ENCODE data around the gene HEATR9.

The HEATR9 gene

DNA sequence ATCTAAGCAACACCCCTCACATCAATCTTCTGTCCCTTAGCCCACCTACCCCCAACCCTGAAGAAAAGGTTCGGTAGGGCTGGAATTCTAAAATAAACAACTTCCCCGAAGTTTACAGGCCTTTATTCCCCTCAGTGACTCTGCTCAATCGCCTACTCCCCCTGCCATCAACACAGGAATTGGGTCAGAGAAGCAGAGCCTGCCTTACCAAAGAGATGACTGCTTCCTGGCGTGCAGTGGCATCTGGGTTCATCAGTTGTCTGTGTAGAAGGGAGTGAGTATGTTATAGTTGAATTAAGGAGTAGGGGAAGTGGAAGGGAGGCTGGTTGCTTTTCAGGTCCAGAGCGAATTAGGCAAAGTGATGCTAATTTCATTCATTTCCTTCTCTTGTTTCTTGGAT is 12.7 kb downstream of the HEATR9 start:
- DNase-seq = peak; percentile 14

DNA sequence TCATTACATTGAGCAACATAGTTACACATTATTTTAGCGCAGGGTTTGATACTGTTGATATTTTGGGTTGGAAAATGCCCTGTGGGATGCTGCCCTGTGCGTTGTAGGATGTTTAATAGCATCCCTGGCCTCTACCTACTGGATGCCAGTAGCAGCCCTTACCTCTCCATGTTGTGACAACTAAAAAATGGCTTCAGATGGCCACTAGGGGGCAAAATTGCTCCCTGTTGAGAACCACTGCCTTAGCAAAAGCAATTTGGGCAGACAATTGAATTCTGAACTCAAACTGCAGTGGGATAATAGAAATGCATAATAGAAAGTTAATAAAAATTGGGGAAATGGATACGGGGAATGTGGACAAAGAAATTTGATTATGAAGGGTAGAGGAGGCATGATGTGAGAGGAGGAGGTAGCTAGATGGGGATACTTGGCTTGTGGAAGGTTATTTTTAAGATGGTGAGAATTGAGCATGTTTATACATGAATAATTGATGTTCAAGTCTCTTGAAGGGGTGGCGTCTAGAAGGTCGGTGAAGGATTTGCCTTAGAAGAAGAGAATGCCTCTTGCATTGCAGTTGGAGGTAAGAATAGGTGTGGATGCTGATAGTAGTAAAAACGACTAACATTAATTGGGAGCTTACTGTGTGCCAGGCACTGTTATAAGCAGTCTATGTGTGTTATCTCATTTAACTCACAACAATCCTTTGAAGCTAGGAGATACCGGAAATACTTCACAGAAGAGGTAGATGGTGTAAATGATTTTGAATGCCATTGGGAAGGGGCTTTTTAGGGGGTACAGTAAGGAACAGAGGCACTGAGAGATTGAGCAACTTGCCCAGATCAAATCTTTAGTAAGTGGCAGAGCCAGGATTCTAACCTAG is 19.0 kb downstream of the HEATR9 start:
- DNase-seq = peak; percentile 68

DNA sequence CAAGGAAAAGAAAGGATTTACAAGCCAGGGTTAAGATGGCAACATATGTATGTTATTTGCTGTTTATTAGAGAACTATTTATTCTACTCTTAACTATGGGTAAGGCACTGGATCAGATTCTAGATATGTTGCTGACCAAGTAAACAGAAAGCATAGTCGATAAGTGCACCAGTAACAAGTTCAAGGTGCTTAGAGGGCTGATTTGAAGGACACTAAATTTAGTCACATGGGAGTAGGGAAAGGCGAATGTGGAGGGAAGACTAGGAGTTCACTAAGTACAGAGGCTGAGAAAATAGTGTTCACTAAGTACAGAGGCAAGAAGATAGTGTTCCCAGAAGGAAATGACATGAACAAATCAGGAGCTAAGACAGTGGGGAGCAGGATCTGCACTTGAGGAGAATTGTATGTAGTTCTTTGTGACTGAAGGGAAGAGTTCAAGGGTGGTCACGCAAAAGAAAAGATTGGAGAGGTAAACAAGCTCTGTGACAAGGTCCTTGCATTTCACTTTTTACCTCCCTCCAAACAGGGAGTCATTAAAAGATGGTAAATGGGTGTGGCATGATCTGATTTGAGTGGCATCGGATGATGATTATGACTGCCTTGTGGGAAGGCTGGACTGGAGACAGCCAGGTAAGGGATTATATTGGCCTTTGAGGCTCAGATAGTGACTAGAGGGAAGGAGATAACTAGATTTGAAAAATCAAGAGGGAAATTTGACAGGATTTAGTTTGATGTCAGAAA is 20.9 kb downstream of the HEATR9 start:
- DNase-seq = no peak

DNA sequence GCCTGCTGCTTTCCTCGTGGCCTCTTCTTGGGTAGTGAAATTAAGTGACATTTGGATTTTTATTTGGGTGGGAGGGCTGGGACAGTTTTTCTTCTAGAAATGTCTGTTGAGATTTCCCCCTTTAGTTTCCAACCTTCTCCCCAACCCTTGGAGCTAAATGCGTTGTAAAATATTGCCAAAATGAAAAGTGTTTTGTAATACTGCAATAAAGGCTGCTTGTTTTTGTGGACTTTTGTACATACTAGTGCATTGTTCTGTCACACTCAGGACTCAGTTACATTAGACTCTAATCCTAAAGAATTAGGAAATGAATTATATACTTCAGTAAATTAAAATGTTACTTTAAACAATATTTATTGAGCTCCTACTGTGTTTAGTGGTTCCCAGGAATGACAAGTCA is 21.7 kb downstream of the HEATR9 start:
- no peak for DNase-seq

DNA sequence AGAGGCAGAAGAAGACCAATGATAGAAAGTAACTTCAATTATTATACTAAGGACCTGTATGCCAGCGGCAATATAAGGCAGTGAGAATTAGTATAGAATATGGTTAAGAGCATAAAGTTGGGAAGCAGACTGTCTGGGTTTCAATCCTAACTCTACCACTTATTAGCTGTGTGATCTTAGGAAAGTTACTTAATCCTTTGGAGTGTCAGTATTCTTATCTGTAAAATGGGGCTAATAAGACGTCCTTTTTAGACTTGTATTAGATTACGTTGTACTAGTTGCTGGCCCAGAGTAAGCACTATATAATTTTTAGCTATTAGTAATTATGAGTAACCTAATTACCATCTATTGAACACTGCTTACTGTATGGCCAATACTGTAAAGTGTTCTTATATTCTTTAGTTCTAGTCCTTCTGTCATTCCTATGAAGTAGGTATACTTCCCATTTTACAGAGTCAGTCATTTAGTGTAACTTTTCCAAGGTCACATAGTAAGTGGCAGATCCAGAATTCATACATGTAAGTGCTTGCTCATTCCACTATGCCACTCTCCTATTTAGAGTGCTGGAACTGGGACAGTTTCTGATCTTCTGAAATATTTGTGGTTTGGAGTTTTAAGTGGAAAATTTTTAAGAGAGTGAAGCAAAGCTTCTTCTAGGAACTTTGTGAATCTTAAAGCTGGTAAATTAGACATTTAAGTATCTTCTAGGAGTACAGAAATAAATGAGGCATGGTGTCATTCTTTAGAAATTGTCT is 22.5 kb downstream of the HEATR9 start:
- no peak for DNase-seq

DNA sequence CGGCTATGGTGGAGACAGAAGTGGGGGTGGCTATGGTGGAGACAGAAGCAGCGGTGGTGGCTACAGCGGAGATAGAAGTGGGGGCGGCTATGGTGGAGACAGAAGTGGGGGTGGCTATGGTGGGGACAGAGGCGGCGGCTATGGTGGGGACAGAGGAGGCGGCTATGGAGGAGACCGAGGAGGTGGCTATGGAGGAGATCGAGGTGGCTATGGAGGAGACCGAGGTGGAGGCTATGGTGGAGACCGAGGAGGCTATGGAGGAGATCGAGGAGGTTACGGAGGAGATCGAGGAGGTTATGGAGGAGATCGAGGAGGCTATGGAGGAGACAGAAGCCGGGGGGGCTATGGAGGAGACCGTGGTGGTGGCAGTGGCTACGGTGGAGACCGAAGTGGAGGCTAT is 24.1 kb downstream of the HEATR9 start:
- no peak for DNase-seq

DNA sequence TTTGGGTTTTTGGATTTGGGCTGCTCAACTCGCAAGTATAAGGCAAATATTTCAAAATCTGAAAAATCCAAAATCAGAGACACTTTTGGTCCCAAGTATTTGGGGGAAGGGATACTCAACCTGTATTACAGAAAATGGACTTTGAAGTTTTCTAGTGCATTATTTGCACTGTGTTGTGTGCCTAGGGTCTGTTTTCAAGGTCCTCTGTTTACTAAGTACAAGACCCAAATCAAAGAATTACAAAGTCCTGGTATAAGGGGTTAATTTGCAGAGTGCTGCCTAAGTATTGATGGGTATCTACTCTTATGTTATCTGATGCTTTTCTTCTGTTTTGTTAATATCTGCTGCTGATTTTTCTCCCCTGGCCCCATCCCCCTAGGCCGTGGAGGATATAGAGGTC is 25.0 kb downstream of the HEATR9 start:
- DNase-seq = no peak

DNA sequence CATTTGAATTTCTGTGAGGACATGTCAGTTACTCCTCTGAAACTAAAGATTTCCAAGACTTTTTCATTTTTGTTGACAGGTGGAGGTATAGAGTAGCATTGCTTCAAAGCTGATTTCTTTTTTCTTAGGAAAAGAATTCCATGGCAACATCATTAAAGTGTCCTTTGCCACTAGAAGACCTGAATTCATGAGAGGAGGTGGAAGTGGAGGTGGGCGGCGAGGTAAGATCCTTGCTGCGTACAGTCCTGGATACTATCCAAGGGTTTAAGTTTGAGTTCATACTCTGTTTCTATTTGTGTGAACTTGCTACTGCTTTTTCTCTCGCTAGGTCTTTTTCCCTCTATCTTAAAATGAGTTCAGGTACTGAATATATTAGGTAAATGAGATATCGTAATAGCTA is 26.5 kb downstream of the HEATR9 start:
- no peak for DNase-seq

DNA sequence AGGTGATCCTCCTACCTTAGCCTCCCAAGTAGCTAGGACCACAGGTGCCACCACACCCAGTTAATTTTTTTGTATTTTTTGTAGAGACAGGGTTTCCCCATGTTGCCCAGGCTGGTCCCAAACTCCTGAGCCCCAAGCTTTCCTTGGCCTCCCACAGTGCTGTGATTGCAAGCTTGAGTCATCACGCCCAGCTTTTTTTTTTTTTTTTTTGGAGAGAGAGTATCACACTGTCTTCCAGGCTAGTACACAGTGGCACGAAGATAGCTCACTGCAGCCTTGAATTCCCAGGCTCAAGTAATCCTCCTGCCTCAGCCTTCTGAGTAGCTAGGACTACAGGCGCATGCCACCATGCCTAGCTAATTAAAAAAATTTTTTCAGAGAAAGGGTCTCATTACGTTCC is 27.2 kb downstream of the HEATR9 start:
- no peak for DNase-seq

DNA sequence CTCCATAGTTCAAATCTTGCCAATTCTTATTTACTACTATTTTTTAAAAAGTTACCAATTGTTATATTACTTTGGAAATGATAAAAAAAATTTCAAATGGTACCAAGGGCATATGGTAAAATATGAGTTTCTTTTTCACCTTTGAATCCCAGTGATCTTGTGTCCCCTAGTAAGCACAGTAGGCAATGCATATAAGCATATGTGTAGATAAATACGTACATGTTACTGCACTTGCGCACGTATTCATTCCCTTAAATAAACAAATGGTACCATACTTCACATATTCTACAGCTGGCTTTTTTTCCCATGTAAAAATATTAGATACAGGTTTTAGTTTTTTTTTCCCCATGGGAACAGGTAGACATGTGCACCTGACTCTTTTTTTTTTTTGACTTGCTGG is 27.6 kb downstream of the HEATR9 start:
- DNase-seq = no peak

DNA sequence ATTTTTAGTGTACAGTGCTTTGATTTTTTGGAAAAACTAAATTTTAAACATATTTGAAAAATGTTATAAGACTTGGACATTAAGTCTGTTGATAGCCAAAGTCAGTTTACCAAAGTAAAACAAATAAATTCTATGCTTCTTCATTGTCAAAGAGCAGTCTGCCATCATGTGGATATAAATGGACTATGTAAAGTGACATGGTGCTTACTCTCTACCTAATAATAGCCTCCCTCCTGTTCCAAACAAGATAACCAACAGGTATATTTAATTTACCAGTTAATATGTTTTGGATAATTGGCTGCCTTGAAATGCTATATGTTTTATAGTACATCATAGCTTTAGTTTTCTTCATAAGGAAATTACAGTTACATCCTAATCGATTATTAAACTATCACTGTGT is 43.5 kb downstream of the HEATR9 start:
- DNase-seq = no peak

DNA sequence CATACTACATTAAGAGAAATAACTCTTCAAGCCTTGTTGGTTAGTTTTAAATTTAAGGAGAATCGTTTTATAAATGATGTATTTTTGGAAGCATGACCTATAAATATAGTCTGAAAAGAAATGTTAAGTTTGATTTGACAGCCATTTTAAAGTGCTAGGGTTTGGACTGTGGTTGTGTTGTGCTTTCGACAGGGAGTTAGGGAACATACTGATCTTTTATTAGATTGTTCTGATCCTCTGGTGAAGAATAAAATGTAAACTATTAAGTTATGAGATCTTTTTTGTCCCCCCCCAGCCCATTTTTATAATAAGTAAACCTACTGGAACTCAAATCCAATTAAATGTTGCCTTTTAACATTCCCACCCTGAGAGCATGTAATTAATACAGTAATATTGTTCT is 47.4 kb downstream of the HEATR9 start:
- DNase-seq = no peak

DNA sequence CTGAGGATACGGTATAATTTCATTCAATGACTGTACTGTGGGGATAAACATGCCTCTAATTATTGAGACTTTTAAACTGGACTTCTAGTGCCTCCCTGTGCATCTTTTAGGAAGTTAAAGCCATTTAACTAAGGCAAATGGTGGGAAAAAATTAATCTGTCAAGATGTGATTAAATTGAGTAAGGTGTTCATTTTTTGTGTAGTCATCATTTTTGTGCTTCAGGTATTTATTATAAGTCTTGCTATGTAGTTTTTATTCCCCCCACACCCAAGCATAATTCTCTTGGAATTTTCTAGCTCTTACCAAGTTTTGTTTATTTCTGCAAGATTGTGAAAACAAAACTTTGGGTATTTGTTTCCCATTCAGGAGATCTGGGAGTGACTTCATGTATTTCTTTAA is 49.2 kb downstream of the HEATR9 start:
- DNase-seq = no peak

DNA sequence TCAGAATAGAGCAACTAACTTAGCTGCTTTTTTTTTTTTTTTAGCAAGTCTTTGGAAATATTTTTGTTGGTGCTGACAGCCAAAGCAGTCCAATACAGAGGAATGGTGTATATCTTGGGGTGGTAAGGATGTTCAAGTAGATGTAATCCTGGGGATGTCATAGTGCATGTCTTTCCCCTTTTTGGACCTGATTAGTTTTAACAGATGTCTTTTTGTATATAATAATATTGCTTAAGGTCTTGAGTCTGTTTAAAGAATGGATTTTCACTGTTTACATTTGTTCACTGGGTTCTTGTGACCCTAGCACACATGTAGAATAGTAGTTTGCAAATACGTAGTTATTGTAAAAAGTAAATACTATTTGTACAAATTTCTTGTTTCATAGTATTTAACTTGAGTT is 51.5 kb downstream of the HEATR9 start:
- no peak for DNase-seq

DNA sequence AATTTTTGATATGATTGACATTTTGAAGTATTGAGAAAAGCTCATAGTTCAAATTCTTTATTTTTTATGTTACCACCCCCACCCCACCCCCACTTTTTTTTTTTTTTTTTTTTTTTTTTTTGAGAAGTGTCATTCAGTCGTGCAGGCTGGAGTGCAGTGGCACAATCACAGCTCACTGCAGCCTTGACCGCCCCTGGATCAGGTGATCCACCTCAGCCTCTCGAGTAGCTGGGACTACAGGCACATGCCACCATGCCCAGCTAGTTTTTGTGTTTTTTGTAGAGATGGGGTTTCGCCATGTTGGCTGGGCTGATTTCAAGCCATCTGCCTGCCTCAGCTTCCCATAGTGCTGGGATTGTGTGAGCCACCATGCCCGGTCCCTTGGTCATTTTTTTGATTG is 52.0 kb downstream of the HEATR9 start:
- DNase-seq = no peak

DNA sequence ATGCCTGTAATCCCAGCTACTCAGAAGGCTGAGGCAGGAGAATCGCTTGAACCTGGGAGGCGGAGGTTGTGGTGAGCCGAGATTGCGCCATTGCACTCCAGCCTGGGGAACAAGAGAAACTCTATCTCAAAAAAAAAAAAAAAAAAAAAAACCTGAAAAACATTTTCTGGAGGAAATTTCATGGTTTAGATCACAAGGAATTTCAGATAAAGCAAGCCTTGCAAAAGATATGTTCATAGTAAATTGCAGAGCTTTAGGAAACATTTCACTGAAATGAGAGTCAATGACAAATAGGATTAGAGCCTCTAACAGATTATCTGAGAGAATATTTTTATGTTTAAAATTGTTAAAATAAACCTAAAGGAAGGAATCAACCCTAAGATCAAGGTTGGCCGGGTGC is 56.2 kb downstream of the HEATR9 start:
- no peak for DNase-seq

DNA sequence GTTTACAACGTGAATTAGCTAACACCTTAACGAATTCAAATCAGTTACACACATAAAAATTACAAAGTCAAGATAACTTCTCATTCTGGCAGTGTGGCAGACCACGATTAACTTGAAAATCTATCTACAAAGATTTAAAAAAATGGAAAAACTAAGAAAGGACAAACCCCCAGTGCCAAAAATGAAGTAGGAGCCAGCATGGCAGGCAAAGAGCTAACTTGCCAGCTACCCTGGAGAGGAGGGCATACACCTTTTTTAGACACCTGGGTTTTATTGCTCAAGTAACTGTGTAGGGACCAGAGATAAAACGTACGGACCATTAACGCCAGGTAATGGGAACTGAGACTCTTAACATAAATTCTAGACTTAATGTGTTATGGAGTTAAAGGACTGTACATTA is 56.9 kb downstream of the HEATR9 start:
- DNase-seq = no peak

DNA sequence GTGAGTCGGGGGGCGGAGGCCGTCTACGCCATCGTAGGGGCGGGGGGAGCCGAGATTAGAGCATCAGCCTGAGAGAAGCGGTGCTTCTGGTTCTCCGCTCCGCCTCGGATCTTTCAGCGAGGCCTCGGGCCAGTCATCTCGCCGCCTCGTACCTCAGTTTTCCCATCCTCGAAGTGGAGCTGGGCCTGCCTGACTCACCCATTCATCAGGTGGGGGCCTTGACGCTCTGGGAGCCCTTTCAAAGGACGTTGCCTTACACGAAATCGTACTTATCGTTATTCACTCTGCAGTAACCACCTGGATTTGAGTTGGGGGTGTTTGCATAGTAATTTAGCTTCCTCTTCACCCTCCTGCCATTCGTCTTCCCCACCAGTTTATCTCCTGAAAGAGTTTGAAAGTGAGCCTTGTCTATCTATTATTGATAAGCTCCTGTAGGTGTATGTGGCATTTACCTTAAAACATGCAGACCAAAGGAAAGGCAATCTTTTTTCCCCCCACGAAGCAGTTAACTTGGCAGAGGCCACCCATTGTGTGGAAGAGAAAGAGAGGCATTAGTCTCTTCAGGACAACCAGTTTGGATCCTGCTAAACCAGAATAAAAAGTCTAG is 58.7 kb downstream of the HEATR9 start:
- DNase-seq = no peak

DNA sequence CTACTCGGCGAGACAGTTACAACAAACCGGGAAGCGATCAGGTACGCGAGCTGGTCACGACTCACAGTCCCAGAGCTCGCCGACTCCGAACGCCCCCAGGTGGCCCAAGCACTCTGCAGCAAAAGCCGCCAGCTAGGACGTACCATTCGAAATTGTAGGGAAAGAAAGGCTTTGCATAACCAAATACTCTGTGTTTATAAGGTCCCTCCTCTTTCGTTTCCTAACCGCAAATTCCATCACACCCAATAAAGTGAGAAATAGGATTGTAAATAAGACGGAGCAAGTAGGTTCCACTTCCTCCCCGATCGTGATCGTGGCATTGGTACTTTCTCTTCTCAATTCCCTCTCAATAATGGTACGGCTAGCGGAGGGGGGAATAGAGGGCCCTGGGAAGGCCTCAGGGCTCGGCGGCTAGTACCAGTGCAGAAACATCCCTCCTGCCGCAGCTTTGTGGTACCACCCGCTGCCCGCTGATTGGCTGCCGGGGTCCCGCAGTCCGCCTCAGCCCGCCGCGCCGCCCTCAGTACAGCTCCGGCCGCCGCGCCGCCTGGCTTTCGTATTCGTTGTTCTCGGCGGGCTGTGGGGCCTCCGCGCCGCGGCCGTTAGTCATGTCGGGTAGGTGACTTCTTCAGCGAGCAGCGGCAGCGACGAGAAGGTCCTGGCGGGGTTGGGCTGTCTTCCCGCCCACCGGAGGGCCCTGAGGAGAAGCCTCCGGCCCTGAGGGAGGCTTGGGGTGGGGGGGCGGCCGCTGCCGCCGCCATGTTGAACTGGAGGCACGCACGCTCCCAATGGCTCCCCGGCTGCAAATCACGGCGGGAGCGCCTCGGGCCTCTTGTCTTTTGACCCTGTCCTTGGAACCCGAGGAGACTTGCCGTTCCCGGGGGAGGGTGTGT is 59.5 kb downstream of the HEATR9 start, which contains the start of gene TAF15:
Gene TAF15 (plus strand): TSS at position 523 of the 893 bp plus-strand sequence. CDS start 86 bp downstream, at position 609.
- DNase-seq = peak; percentile 95

DNA sequence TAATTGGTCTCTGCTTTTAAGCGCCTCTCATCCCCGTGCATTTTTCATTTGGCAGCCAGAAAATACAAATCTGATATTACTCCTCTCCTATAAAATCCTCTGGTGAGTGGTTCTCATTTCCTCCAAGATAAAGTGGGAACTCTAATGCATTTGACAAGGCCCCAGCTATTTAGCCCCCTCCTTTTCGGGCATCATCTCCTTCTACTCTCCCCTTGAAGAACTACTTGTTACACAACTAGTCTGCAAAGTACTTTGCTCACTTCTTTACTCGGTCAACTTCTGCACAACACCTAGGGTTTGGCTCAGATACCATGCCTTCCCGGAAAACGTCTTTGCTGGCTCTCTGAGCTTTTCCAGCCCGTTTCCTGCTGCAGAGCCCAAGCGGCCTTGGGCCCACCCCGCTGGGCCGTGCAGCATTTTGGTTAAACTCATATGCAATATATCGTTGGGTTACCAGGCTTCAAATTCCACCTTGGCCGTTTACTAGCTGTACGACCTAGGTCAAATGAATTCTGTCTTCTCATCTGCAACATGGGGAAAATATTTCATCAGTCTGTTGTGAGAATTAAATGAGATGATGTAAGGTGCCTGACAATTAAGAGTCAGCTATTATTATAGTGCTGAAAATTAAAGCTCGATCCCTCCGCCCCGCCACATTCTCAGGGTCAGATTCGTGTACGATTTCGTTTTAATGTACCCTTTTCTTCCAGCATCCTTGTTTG is 60.3 kb downstream of the HEATR9 start:
- DNase-seq = no peak
